ENCODE results near the gene CSPG5.

Gene CSPG5

DNA sequence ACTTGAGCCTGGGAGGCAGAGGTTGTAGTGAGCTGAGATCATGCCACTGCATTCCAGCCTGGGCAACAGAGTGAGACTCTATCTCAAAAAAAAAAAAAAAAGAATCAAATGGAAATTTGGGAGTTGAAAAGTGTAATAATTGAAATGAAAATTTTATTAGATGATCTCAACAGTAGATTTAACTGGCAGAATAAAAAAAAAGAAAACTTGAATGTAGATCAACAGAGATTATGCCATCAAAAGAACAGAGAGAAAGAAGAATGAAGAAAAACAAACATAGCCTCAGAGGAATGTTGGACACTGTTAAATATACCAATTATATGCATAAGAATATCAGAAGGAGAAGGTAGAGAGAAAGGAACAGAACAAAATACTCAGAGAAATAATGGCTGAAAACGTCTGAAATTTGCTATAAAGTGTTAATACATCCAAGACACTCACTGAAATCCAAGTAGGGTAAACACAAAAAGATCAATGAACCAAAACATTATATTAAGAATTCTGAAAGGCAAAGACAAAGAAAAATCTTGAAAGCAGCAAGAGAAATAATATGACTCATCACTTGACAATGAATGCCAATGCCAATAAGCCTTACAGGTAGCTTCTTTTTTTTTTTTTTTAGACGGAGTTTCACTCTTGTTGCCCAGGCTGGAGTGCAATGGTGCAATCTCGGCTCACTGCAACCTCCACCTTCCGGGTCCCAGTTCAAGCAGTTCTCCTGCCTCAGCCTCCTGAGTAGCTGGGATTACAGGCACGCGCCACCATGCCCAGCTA, 50.5 kb downstream of the CSPG5 start:
- no peaks in the 10 kb centered on the region for H3K27me3 ChIP-seq
- no peak for DNase-seq
- no peak for TF ChIP-seq CTCF (IDR thresholded peaks at IDR 0.05; ENCODE audit: low read depth, low read length)
- no peaks in the 10 kb centered on the region for H3K9me3 ChIP-seq
- H3K4me1 ChIP-seq, result no peaks in the 10 kb centered on the region
- H3K36me3 ChIP-seq, result no peaks in the 10 kb centered on the region
- no peak overlapping the region for H3K4me3 ChIP-seq (ENCODE audit: low read depth, low read length)

- Histone ChIP-seq H3K9me3 (no peaks in the 10 kb centered on the region), H3K36me3 (no peaks in the 10 kb centered on the region), H3K4me1 (no peaks in the 10 kb centered on the region), H3K4me3 (ENCODE audit: low read depth, low read length) (no peak overlapping the region), H3K27me3 (no peaks in the 10 kb centered on the region)
- DNase-seq, result no peak
- TF ChIP-seq CTCF (IDR thresholded peaks at IDR 0.05; ENCODE audit: low read depth, low read length), result no peak
Observed at GRCh38 chr3:47525617-47526016, 53.0 kb downstream of the CSPG5 start.

- no peak for TF ChIP-seq CTCF (IDR thresholded peaks at IDR 0.05; ENCODE audit: low read depth, low read length)
- DNase-seq, result no peak
- H3K4me3 ChIP-seq (ENCODE audit: low read depth, low read length), result no peak overlapping the region
Observed at GRCh38 chr3:47523310-47524073, 55.2 kb downstream of the CSPG5 start.

GRCh38 chr3:47522082-47522987, 56.3 kb downstream of the CSPG5 start:
- DNase-seq, result peak; percentile 78
- peak; percentile 76 for TF ChIP-seq CTCF (IDR thresholded peaks at IDR 0.05; ENCODE audit: low read depth, low read length)
- no peaks in the 10 kb centered on the region for H3K9me3 ChIP-seq

More at GRCh38 chr3:47523310-47524073, 55.2 kb downstream of the CSPG5 start:
- Histone ChIP-seq H3K9me3 (no peaks in the 10 kb centered on the region), H3K27me3 (no peaks in the 10 kb centered on the region), H3K4me1 (no peaks in the 10 kb centered on the region), H3K36me3 (no peaks in the 10 kb centered on the region)

DNA sequence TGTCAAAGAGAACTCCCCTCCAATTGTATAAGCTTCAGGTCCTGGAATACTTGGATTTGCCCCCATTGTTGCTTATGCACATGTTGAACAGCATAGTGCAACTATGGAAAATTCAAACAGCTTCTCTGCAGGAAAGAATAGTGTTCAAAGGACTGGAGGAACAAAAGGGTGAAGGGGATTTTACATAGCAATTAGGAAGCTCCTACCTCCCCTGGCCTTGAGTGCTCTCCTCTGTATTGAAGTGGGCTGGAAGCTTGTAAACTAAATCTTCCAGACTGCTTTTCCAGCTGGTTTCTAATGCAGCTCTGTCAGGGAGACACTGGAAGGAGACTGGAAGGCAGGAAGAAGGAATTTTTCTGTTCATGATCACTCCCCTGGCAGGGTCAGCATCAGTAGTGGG, 57.9 kb downstream of the CSPG5 start:
- no peaks in the 10 kb centered on the region for H3K27me3 ChIP-seq
- no peaks in the 10 kb centered on the region for H3K9me3 ChIP-seq
- DNase-seq, result no peak
- no peak for TF ChIP-seq CTCF (IDR thresholded peaks at IDR 0.05; ENCODE audit: low read depth, low read length)
- H3K4me3 ChIP-seq (ENCODE audit: low read depth, low read length), result no peak overlapping the region
- no peaks in the 10 kb centered on the region for H3K36me3 ChIP-seq
- H3K4me1 ChIP-seq, result no peaks in the 10 kb centered on the region

More at GRCh38 chr3:47522082-47522987, 56.3 kb downstream of the CSPG5 start:
- no peaks in the 10 kb centered on the region for H3K27me3 ChIP-seq
- no peak overlapping the region for H3K4me3 ChIP-seq (ENCODE audit: low read depth, low read length)
- H3K4me1 ChIP-seq, result no peaks in the 10 kb centered on the region
- no peaks in the 10 kb centered on the region for H3K36me3 ChIP-seq
